HepG2 (cell line): Measurements from ENCODE around the gene PVRIG.

ENCODE experiments used
- CC2D1A ChIP-seq: sonication (generic); formaldehyde crosslinking; IDR thresholded peaks from 2 replicates; pipeline ENCODE4 v1.8.1; 2023; ENCODE audit warnings: mild to moderate bottlenecking, missing genetic modification reagents
- EZH2 ChIP-seq: conservative IDR thresholded peaks from 2 replicates; pipeline ENCODE4 v1.6.1; 2012; ENCODE audit warnings: mild to moderate bottlenecking, low read depth, low read length, moderate library complexity
- GATAD2A ChIP-seq: IDR thresholded peaks from 2 replicates; pipeline ENCODE4 v1.6.1; 2016
- SMC3 ChIP-seq: IDR thresholded peaks from 2 replicates; pipeline ENCODE4 v1.6.1; 2011; ENCODE audit warnings: low read length, improper control_type of control experiment
- ZNF350 ChIP-seq: sonication (generic); formaldehyde crosslinking; IDR thresholded peaks from 2 replicates; pipeline ENCODE4 v1.4.0; 2020; ENCODE audit warnings: mild to moderate bottlenecking, low read depth, missing genetic modification reagents, borderline replicate concordance
- TF ChIP-seq, protein P1 (sequence below): sonication (generic); formaldehyde crosslinking; IDR thresholded peaks from 2 replicates; pipeline ENCODE4 v1.8.1; 2022; ENCODE audit warnings: low read depth, mild to moderate bottlenecking, missing genetic modification reagents
- TF ChIP-seq, protein P2 (sequence below): sonication (generic); formaldehyde crosslinking; IDR thresholded peaks from 2 replicates; pipeline ENCODE4 v1.9.0; 2021; ENCODE audit warnings: missing genetic modification reagents, borderline replicate concordance

DNA sequence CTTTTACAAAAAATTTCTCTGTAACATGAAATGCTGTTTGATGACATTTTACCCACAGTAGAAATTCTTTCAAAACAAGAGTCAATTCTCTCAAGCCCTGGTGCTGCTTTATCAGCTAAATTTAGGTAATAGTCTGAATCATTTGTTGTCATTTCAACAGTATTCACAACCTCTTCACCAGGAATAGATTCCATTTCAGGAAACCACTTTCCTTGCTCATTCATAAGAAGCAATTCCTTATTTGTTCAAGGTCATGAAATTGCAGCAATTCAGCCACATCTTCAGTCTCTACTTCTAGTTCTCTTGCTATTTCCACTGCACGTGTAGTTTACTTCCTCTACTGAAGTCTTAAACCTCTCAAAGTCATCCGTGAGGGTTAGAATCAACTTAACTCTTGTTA is 28.0 kb upstream of the PVRIG start:
- TF ChIP-seq ZNF350 (CRISPR knock-in tag) (no peak), SMC3 (no peak), GATAD2A (CRISPR knock-in tag) (no peak), EZH2 (no peak), CC2D1A (no peak)
- TF ChIP-seq, protein P1, sequence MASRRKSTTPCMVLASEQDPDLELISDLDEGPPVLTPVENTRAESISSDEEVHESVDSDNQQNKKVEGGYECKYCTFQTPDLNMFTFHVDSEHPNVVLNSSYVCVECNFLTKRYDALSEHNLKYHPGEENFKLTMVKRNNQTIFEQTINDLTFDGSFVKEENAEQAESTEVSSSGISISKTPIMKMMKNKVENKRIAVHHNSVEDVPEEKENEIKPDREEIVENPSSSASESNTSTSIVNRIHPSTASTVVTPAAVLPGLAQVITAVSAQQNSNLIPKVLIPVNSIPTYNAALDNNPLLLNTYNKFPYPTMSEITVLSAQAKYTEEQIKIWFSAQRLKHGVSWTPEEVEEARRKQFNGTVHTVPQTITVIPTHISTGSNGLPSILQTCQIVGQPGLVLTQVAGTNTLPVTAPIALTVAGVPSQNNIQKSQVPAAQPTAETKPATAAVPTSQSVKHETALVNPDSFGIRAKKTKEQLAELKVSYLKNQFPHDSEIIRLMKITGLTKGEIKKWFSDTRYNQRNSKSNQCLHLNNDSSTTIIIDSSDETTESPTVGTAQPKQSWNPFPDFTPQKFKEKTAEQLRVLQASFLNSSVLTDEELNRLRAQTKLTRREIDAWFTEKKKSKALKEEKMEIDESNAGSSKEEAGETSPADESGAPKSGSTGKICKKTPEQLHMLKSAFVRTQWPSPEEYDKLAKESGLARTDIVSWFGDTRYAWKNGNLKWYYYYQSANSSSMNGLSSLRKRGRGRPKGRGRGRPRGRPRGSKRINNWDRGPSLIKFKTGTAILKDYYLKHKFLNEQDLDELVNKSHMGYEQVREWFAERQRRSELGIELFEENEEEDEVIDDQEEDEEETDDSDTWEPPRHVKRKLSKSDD, result no peak
- TF ChIP-seq, protein P2, sequence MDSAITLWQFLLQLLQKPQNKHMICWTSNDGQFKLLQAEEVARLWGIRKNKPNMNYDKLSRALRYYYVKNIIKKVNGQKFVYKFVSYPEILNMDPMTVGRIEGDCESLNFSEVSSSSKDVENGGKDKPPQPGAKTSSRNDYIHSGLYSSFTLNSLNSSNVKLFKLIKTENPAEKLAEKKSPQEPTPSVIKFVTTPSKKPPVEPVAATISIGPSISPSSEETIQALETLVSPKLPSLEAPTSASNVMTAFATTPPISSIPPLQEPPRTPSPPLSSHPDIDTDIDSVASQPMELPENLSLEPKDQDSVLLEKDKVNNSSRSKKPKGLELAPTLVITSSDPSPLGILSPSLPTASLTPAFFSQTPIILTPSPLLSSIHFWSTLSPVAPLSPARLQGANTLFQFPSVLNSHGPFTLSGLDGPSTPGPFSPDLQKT (CRISPR knock-in tag), result no peak
